ENCODE results near the gene UVSSA.

GRCh38 chr4:1404573-1405253, 57.7 kb downstream of the UVSSA start:
- TF ChIP-seq CTCF (IDR thresholded peaks at IDR 0.05) = no peak
- no peak for TF ChIP-seq EZH2 (IDR thresholded peaks at IDR 0.05; ENCODE audit: borderline replicate concordance, insufficient read depth, low read depth, low read length, poor library complexity, severe bottlenecking)

Measured in B cell (primary cell).